ENCODE results near the gene MYO16.

DNA sequence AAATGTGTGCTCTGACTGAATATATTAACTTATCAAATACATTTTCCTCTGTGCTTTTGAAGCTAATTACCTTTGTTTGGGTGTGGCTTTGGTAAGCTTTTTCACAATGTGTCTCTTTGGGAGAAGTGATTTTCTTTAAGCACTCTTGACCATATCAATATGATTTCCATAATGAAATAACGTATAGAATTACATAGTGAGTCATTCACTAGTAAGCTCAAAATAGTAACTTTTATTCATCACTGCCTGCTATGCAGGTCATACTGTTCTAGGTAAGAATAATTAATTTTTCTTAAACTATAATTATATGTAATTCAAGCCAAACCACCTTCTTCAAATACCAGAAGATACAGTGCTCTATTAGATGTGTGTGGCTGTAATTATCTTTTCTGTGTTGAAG, 480.7 kb downstream of the MYO16 start:
- TF ChIP-seq, protein P1, sequence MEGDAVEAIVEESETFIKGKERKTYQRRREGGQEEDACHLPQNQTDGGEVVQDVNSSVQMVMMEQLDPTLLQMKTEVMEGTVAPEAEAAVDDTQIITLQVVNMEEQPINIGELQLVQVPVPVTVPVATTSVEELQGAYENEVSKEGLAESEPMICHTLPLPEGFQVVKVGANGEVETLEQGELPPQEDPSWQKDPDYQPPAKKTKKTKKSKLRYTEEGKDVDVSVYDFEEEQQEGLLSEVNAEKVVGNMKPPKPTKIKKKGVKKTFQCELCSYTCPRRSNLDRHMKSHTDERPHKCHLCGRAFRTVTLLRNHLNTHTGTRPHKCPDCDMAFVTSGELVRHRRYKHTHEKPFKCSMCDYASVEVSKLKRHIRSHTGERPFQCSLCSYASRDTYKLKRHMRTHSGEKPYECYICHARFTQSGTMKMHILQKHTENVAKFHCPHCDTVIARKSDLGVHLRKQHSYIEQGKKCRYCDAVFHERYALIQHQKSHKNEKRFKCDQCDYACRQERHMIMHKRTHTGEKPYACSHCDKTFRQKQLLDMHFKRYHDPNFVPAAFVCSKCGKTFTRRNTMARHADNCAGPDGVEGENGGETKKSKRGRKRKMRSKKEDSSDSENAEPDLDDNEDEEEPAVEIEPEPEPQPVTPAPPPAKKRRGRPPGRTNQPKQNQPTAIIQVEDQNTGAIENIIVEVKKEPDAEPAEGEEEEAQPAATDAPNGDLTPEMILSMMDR (IDR thresholded peaks at IDR 0.05) = no peak
- no peak for TF ChIP-seq EP300 (IDR thresholded peaks at IDR 0.05)

Measured in gastroesophageal sphincter (tissue), 3 donors.